Skin epidermis (tissue), 12 donors: ENCODE measurements around the gene HAAO.
A peak's percentile ranks its signal among the peaks of the same experiment; 100 is the strongest.

Experiments
- H3K27ac ChIP-seq, 21 experiments: fragments of 200-600 bp; sonication (generic) in 11 of 21; one replicate each; pipeline ENCODE4 v1.5.0; 2020; ENCODE audit warnings: mild to moderate bottlenecking in 3 of 21, inconsistent platforms in 2 of 21, moderate library complexity in 2 of 21
- H3K4me3 ChIP-seq, 7 experiments: fragments of 200-600 bp; sonication (generic) in 2 of 7; one replicate each; pipeline ENCODE4 v1.5.0; 2020; ENCODE audit warnings: inconsistent platforms in 2 of 7, mild to moderate bottlenecking in 2 of 7, moderate library complexity in 1 of 7

The HAAO gene

DNA sequence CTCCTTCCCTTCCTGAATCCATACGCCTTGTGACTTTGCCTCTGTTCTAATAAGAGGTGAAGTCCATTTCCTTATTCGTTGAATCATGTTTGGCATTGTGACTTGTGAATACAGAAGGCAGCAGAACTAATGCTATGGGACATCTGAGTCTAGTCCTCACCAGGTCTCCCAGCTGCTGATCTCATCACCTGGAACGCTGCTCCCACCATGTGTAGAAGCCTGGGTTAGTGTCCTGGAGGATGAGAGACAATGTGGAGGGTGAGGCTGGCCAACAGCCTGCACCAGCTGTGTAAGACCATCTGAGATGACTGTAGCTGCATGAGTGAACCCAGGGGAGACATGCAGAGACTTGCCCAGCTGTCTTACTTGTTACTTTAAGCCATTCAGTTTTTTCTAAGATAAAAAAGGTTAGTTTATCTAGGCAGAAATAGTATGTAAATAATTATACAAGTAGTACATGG is 3.5 kb upstream of the HAAO start:
- H3K27ac ChIP-seq: peak overlapping the region in 3 of 21 experiments; percentile 11 to 35 (median 34)
- H3K4me3 ChIP-seq: no peak overlapping the region

DNA sequence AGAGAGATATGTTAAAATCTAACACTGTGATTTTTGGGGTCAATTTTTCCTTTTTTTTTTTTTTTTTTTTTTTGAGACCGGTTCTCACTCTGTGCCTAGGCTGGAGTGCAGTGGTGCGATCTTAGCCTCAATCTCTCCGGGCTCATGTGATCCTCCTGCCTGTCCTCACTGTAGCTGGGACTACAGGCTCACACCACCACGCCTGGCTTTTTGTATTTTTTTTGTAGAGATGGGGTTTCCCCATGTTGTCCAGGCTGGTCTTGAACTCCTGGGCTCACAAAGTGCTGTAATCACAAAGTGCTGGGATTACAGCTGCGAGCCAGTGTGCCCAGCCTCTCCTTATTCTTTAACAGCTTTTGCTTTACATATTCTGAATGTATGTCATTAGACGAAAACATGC is 2.9 kb upstream of the HAAO start:
- peak overlapping the region in 3 of 21 experiments; percentile 11 to 35 (median 34) for H3K27ac ChIP-seq
- H3K4me3 ChIP-seq: no peak overlapping the region

GRCh38 chr2:42794271-42795046 is 2.1 kb upstream of the HAAO start:
- H3K27ac ChIP-seq: peak overlapping the region in 2 of 21 experiments; percentile 26
- H3K4me3 ChIP-seq: no peak overlapping the region

- Histone ChIP-seq H3K27ac (peak overlapping the region in 20 of 21 experiments; percentile 61 to 94 (median 86)), H3K4me3 (peak overlapping the region; percentile 43 to 78 (median 59))
Observed at GRCh38 chr2:42793334-42794270, 1.2 kb upstream of the HAAO start.

DNA sequence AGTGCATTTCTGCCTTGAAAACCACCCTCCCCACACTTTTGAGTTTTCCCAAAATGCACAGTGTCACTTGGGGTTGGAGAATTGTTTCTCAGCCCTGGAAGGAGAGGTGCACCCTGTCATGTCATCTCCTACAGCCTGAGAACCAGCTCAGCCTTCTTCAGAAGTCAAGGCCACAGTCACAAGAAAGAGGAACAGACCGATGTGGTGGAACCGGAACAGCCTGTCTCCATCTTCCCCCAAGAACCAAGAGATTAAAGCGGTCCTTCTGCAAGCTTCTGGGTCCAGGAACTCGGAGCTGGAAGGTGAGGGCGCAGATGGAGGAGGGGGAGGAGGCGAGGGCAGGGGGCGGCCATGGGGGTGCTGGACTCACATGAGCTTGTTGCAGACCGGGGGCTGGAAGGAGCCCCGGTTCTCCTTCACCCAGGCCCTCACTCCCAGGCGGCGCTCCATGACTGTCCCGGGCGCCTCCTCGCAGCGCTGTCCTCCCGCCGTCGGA is 248 bp downstream of the HAAO start:
- Histone ChIP-seq H3K4me3 (peak overlapping the region; percentile 43 to 78 (median 59)), H3K27ac (peak overlapping the region; percentile 60 to 94 (median 86))

DNA sequence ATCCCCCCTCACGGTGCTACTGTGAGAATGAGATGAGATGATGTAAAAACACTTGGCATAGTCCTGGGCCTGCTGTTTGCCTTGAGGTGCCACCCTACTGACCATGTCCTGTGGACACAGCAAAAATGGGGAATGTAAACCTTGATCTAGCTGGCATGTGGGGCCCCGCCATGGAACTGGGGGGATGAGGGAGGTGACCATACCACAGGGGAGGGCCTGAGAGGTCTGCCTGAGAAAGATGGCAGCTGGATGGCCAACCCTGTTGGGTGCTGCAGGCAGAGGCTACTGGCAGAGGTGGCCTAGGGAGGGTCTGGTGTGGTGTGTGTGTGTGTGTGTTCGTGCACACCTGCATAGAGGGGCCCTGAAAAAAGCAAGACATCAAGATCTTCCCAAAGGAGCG is 777 bp downstream of the HAAO start:
- peak overlapping the region in 3 of 7 experiments; percentile 45 to 78 (median 60) for H3K4me3 ChIP-seq
- peak overlapping the region in 17 of 21 experiments; percentile 71 to 94 (median 87) for H3K27ac ChIP-seq

DNA sequence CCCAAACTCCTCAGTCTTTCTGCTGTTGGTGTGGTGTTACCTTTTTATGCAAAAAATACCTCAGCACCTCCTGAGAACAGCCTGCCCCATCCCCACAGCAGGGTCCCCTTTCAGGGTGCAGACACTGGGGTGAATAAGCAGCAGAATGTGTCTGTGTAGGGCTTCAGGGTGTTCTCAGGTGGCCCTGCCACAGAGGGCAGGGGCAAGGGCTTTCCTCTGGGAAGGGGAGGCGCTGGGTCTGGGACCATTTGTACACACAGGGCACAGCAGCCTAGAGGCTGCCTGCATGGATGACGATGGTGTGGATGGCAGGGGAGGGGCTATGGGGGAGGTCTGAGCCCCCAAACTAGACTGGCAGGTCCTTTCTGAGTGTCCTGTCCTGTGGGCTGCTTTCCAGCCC is 2.6 kb downstream of the HAAO start:
- no peak overlapping the region for H3K27ac ChIP-seq
- no peak overlapping the region for H3K4me3 ChIP-seq

DNA sequence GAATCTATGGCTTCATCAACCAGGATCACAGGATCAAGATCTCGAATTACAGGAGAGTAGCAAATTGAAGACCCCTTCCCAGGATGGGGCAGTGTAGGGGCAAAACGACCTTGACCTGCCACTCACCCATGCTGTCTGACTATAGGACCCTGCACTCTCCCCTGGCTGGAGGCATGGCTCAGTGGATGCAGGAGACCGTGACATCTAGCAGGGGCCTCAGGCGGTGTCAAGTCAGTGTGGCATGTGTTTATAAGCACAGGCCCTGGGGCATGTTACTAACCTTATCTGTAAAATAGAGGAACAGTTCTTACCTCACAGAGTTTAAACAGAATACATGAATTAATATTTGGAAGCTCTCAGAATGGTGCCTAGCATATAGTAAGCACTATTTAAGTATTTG is 3.5 kb downstream of the HAAO start:
- no peak overlapping the region for H3K27ac ChIP-seq
- no peak overlapping the region for H3K4me3 ChIP-seq

- Histone ChIP-seq H3K4me3 (no peak overlapping the region), H3K27ac (no peak overlapping the region)
Observed at GRCh38 chr2:42788478-42788793, 3.9 kb downstream of the HAAO start.

DNA sequence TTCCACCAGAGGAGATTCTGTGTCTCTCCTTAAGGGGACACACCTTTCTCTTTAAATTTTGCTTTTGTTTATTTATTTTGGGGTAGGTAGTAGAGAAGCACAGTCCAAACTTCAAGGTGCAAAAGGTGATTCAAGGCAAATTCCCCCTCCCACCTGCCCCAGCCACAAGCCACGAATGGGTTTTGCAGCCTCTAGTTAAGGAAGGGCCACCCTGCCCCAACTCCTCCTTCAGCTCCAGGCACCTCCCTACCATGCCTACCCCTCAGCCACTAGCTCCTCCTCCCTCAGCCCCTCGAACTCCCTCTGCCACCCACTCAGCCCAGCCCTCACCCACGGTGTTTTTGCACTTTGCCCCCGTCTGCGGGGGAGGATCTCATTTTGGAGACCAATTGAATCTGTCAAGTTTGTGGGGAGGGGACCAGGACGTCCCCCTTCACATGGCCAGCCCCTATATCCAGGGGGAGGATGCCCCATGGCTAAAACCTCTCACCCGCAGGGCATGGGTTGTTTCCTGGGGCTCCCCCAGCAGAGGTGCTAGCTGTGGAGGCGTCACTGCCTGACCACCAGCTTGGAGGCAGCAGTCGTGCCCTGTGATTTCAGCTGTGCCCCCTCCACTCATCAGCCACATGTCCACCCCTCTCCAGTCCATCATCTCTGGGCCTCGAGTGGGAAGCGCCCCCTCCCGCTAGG is 4.5 kb downstream of the HAAO start:
- Histone ChIP-seq H3K4me3 (no peak overlapping the region), H3K27ac (no peak overlapping the region)

DNA sequence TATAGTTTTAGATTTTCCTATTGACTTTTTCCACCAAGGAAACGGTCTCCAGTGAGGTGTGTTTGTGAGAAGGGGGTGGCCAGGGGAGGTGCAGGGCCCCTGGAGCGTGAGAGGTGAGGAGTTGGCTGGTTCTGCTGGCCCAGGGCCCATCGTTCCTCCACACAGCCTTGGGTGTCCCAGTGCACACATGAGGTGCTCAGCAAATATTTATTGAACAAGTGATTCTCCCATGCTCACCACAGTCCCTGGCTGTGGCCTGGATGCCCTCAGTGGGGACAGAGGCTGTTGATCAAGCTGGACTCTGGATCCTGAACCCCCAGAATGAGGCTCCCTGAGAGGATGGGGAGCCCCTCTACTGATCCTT is 5.0 kb downstream of the HAAO start:
- Histone ChIP-seq H3K27ac (no peak overlapping the region), H3K4me3 (no peak overlapping the region)

DNA sequence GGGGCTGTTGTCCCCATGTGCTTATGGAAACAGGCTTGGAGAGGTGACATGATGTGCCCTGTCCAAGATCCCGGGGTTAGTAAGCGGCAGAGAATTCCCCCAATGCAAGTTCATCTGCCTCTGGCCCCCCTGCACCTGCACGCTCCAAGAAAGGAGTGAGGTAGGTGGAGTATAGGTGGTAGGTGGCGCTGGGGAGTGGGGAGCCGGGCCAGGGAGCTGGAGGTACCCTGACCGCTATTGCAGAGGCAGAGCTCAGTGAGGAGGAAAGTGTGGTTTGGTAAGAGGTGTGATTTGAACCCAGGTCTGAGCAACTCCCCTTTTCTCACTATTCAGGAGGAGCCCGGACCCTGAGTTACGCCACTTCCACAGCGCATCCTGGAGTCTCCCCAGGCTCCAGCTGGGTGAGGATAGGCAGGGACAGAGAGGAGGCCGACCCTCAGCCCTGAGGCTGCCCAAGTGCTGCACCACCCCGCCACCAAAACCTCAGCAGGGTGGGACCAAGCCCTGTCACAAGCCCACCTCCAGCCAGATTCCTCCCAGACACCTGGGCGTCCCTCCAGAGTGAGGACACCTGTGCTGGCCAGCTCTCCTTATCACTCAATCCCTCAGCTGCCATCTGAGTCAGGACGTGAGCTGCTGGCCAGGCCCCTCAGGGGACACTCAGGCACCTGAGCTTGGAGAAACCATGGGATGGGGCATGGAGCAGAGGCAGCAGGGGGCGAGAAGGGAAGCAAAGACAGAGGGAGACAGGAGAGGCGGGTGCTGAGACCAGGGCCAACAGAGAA is 5.6 kb downstream of the HAAO start:
- Histone ChIP-seq H3K4me3 (no peak overlapping the region), H3K27ac (no peak overlapping the region)

- no peak overlapping the region for H3K27ac ChIP-seq
Observed at GRCh38 chr2:42784204-42784880, 8.0 kb downstream of the HAAO start.

DNA sequence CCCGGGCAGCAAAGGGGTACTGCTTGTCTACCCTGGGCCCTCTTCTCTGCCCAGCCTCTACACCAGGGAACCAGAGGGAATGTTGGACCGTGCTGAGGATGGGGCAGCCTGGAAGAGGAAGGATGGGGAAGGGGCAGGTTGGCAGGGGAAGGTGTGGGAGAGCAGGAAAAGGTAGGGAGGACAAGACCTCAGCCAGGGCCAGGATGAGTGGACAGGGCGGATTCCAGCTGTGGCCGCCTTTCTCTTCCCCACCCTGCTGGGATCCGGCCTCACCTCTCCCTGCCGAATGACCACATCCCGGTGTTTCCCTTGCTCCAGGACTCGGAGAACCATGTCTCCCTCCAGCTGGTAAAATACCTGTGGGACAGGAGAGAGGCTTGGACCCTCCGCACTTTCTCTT is 8.9 kb downstream of the HAAO start:
- Histone ChIP-seq H3K27ac (no peak overlapping the region), H3K4me3 (no peak overlapping the region)

More at GRCh38 chr2:42784204-42784880, 8.0 kb downstream of the HAAO start:
- H3K4me3 ChIP-seq: no peak overlapping the region

DNA sequence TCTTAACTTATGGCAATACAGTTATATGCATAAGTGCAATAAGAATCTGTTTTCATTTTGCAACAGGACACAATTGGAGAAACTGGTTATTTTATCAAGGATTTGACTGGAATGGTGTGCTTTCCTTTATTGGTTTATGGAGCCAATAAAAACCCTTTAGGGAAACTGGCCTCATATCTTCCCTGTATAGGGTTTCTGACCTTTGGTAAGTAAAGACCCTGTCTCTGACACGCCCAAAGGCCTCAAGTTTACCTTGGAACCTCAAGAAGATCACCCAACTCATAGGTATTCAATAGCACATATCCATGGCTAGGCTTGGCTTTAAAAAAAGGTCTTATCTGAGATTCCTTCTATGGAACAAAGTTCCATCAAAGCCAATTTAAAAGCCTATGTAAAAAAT is 11.2 kb downstream of the HAAO start:
- Histone ChIP-seq H3K27ac (no peak overlapping the region), H3K4me3 (no peak overlapping the region)

- no peak overlapping the region for H3K27ac ChIP-seq
Observed at GRCh38 chr2:42777883-42778805, 14.2 kb downstream of the HAAO start.

DNA sequence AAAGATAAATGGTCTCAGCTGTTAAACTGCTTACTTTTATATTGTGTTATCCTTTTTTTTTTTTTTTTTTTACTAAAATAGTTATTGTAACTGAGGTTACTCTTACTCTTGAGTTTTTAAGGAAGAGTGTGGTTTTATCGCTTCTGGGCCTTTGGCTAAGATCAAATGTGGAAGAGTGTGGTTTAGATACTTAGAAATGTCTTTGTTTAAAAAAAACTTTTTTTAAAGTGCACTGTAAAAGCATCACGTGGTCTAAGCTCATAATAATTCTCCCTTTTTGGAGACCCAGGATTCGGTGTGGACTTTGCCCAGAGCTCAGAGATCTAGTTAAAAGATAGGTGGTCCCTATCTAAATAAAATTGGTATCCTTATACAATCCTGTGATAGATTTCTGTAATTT is 16.6 kb downstream of the HAAO start:
- no peak overlapping the region for H3K27ac ChIP-seq
- no peak overlapping the region for H3K4me3 ChIP-seq

More at GRCh38 chr2:42777883-42778805, 14.2 kb downstream of the HAAO start:
- H3K4me3 ChIP-seq: no peak overlapping the region

GRCh38 chr2:42775186-42775585 is 17.2 kb downstream of the HAAO start:
- Histone ChIP-seq H3K4me3 (no peak overlapping the region), H3K27ac (no peak overlapping the region)
